Measurements from ENCODE around the gene SLC39A11.

DNA sequence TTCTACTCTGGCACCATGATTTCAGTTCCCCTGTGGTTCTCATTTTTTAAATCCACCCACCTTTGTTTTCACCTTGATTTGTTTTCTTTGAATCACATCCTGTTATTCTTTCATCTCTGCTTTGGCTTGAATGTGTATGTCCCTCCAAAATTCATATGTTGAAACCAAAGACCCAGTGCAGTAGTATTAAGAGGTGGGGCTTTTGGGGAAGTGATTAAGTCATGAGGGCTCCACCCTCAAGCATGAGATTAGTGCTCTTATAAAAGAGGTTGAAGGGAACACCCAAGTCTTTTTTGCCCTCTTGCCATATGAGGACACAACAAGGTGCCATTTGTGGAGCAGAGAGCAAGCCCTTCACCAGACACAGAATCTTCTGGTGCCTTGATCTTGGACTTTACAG lies 382.3 kb downstream of the SLC39A11 start:
- TF ChIP-seq CTCF (IDR thresholded peaks at IDR 0.05) (no peak), POLR2A (IDR thresholded peaks at IDR 0.05) (no peak)
